ENCODE data around the gene HS6ST1. TPM values are rescaled to one million over a fixed set of nuclear protein-coding genes. Genes with fewer than 3 reads are reported as not detected.

Gene HS6ST1
- total RNA-seq, 1 donor from 2014 or later, result 14.4 TPM

DNA sequence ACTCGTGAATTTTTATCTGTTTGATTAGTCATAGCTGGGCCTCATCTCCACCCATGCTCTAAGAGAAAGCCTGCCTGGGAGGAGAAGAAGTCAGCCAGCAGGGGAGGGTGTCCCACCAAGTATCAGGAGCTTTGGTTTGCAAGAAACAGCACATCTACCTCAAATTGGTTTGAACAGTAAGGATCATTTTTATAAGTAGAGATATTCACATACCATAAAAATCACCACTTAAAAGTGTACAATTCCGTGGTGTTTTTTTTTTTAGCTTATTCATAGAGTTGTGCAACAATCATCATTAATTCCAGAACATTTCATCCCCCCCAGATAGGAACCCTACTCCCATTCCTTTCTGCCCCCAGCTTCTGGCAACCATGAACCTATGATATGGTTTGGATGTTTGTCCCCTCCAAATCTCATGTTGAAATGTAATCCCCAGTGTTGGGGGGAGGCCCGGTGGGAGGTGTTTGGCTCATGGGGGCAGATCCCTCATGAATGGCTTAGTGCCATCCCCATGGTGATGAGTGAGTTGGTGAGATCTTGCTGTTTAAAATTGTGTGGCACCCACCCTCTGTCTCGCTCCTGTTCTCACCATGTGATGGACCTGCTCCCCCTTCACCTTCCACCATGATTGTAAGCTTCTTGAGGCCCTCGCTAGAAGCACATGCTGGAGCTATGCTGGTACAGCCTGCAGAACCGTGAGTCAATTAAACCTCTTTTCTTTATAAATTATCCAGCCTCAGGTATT is 36.2 kb upstream of the HS6ST1 start:
- DNase-seq (ENCODE audit: low spot score), result no peak
- intact Hi-C loops (cut with DNase I), result no loop called here

DNA sequence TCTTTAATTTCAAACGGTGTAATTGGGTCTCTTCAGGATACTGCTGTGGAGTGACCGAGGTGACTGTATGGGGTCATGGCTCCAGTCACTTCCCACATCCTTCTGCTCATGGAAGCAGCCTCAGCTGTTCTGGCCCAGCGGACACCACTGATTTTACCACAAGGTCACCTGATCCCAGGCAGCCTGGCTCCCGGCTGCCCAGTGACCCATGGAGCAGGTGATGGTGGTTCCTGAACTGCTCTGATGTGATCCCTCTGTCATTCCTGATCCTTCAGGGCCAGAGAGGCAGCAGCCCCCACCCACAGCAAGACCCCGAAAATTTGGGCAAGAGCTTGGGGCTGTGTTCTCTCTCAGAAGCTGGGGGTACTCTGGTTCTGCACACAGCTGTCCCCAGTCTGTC is 35.5 kb upstream of the HS6ST1 start:
- no peak for DNase-seq (ENCODE audit: low spot score)
- intact Hi-C loops (cut with DNase I), result no loop called here

DNA sequence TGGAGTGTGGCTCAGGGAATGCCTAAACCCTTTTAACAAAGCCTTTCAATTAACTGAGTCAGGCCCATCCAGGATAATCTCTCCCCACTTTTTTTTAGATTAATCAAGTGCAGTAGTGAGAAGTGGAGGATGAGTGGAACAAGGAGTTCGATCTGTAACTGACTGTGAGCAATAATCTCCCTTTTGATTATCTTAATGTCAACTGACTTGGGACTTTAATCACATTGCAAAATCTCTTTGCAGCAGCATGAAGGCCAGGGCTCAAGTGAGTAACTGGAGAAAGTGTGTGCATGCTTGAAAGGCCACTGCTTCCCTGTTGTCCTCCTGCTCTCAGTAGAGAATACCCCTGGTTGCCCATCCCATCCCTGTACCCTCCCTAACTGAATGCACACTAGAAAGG is 32.1 kb upstream of the HS6ST1 start:
- intact Hi-C loops (cut with DNase I), result no loop called here
- DNase-seq (ENCODE audit: low spot score), result no peak

DNA sequence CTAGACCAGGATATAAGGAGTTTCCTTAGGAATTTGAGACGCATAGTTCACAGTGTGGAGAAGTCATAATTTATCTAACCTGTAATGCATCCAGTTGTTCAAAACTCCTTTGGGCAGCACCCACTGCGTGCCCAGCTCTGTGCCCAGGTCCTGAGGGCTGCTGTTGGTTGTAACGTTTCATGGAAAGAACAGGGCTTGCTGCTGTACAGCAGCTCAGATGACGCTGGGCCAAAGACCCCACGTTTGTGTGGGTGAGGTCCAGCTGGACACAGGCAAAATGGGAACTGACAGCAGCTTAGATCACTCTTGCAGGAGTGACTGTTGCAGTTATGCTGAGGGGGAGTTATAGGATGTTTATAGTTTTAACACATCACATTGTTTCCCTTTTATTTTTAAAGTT is 30.0 kb upstream of the HS6ST1 start:
- DNase-seq (ENCODE audit: low spot score), result no peak
- intact Hi-C loops (cut with DNase I), result loop anchor here (2.0 to 5.0 kb wide), 2 partner anchors 24 to 954 kb away; no protein-coding TSS in a partner anchor

DNA sequence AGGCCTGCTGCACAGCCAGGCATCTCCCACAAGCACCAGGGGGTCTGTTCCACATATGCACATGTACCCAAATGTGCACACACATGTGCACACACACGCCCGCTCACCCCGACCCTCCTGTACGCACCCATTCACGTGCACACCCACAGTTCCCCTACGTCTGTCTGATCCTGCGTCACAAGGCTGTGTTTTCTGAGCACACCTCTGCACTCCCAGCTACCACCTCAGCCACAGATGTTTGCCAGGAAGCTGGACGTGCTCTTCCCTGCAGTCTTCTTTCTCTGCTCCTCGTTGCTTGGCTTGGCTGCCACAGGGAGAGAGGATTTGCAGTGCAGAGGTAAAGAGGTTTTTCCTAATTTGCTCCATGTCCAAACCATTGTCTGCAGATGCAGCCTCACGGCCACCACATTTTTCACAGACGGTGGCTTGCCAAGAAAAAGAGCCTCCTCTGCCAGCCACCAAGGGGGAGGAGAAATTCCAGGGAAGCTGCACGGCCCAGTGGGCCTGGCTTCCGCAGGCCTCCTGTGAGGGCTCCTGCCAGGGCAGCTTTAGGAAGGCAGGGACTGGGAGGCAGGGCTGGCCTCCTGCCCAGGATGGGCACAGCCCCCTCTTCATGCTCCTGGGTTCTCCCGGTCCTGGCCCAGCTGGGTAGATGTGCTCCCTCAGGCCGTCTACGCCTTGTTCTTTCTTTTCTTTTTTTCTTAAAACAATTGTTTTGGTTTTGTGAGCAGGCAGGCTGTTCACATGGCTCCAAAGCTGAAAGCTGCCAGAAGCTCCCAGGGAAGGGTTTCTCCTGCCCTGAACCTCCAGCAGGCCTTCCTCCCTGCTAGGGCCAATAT is 29.3 kb upstream of the HS6ST1 start:
- intact Hi-C loops (cut with DNase I), result loop anchor here (2.0 to 5.0 kb wide), 2 partner anchors 23 to 954 kb away; no protein-coding TSS in a partner anchor
- peak; percentile 83 for DNase-seq (ENCODE audit: low spot score)

DNA sequence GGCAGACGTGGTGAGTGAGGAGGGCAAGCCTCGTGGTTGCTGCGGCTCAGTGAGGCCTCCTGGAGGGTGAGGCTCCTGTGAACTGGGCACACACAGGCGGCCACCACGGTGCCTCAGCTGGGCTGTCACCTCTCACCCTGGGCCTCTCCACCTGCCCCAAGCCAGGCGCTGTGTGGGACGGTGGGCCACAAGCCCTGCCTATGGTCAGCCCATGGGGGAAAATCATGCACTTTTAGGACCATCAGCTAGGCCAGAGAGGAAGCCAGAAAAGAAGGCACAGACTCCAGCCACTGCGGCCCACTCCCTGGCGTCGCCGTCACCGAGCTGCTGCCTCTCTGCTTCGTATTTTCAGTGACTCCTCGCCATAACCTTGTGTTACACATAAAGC is 28.5 kb upstream of the HS6ST1 start:
- DNase-seq (ENCODE audit: low spot score), result peak; percentile 66
- intact Hi-C loops (cut with DNase I), result loop anchor here (5.0 kb wide), 1 partner anchor 955 kb away; no protein-coding TSS in a partner anchor

DNA sequence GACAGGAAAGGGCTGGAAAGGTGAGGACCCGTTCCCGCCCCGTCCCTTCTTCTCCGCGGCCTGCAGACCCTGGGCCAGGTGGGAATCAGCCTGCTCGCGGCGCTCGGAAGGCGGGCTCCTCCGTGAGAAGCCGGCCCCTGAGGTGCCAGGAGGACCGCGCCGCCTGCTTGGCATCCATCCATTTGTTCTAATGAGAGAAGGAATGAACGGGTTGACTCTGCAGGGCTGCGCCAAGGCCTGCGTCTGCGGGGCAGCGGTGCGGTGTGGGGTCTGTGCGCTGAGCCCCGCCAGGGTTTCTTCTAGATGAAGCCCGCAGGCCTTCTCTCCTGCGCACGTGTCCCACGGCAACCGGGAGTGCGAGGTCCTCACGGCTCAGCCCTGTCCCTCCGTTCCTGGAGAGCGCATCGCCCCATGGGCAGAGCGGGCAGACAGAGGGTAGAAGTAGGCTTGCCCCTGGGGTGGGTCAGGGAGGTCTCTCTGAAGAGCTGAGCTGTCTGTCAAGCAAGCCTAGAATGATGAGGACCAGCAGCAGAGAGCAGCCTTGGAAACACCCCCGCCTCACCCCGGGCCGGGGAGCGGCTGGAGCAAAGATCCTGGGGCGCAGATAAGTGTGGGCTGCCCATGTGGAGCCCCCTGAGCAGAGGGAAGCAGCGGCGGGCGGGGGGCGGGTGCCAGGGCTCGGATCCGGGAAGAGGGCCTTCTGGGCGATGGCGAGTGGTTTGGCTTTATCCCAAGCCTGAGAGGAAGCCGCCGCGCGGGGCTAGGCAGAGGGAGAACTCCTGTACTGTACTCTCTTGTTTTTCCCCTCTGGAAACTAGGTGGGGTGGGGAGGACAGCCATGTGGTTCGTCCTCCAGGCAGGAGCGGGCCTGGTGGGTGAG is 27.9 kb upstream of the HS6ST1 start:
- peak; percentile 71 for DNase-seq (ENCODE audit: low spot score)
- intact Hi-C loops (cut with DNase I), result loop anchor here (5.0 kb wide), 1 partner anchor 956 kb away; no protein-coding TSS in a partner anchor

DNA sequence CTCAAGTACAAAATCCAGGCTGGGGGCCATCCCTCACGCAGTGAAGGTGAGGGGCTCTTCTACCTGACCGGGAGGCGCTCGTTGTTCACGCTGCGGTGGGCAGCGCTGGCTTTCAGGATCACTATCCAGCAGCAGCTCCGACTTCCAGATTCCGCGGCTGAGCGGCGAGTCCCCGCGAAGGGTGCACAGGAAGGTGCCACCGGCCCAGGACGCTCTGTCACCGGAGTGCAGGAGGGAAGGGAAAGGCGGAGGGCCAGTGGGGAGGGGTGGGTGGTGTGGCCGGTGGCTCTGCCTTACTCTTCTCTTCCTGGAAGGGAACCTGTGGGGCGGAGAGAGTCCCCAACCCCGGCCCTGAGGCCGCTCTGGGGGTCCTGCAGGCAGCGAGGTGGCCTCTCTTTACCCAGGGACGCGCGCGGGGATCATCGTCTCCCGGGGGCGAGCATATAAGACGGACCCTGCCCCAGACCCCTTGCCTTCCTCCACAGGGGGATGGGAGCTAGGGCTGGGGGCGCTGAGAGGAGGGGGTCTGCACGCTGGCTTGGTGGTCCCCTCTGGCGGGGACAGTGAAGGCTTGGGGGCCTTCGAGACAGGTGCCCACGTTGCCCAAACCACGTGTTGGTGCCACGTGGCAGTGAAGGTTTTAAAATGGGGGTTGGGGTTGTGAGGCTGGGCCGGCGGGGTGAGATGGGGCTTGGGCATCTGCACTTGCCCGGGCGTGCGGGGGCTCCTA is 26.9 kb upstream of the HS6ST1 start:
- peak; percentile 51 for DNase-seq (ENCODE audit: low spot score)
- intact Hi-C loops (cut with DNase I), result loop anchor here (5.0 kb wide), 1 partner anchor 957 kb away; no protein-coding TSS in a partner anchor

DNA sequence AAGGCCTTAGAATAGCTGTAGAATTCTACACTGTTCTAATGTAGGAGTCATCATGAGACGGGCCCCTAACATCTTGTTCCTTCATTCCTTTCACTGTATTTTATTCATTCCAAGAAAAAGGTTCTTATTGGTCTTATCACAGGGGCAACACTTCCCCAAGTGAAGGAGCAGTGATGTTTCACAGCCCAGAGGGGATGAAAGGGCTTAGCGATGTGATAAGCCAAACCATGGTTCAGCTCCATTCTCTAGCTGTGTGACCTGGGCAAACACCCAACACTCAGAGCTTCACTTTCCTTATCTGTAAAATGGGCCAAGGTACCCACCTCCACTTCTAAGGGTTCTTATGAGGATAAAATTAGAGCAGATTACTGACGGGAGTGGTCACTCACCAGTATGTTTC is 25.4 kb upstream of the HS6ST1 start:
- intact Hi-C loops (cut with DNase I), result no loop called here
- DNase-seq (ENCODE audit: low spot score), result no peak

DNA sequence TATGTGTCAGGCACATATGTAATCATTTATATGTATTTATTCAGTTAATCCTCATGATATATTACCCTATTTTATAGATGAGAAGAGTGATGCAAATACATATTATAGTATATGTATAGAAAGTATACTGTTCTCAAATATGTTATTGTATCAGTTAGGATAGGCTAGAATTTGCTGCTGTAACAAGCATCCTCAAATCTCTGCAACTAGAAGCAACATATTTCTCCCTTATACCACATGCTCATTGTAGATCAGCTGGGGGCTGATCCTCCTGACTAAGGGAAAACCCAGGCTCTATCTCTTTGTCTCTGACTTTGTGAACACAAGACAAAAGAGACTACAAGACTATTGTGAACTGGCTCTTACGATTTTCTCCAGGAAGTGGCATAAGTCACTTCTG is 24.8 kb upstream of the HS6ST1 start:
- intact Hi-C loops (cut with DNase I), result no loop called here
- DNase-seq (ENCODE audit: low spot score), result no peak

DNA sequence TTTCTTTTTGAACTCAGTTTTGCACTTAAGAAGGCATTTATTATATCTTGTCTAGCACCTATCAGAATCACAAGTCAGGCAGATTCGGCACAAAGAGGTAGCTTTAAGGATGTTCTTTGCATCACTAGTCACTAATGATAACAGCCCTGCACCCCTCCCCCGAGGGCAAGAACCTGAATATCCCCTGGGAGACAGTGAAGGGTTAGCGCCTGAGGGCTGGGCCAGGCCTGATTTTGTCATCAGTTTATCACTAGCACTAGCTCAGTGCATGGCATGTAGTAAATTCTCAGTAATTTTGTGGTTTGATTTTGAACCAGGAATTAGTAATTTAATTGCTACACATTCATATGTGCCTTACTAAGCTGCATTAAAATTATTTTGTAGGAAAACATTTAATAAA is 23.9 kb upstream of the HS6ST1 start:
- intact Hi-C loops (cut with DNase I), result no loop called here
- no peak for DNase-seq (ENCODE audit: low spot score)

DNA sequence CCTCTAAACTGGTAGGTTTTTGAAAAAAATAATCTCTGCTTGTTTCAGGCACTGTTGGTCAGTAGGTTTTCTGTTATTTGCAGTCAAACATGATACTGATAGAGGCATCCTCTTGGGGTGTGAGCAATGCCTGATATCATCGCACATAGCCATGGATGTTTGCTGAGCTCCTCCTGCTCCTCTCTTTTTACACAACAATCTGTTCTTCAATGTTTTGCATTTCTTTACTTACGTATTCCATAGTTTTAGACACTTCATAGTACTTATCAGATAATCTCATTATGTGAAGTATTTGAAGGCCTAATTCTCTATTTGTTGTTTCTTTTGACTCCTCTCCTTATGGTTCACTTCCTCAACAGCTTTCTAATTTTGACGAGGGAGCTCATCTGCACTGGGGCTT is 23.0 kb upstream of the HS6ST1 start:
- no peak for DNase-seq (ENCODE audit: low spot score)
- intact Hi-C loops (cut with DNase I), result no loop called here

DNA sequence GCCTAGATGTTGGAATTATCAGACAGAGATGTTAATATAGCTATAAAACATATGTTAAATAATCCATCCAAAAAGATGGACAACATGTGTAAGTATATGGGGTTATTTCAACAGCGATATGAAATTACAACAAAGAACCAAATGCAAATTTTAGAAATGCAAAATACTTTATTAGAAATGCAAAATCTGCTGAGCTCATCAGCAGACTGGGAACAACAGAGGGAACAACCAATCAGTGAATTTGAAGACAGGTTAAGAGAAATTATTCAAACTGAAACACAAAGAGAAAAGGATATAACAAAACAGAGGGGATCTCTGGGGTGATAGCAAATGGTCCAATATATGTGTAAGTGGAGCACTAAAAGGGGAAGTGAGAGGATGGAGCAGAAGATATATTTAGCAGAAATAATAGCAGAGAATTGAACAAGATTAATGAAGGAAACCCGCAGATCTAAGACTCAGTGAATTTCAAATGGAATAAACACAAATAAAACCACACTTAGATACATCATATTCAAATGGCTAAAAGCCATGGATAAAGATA is 13.5 kb upstream of the HS6ST1 start:
- intact Hi-C loops (cut with DNase I), result no loop called here
- no peak for DNase-seq (ENCODE audit: low spot score)

DNA sequence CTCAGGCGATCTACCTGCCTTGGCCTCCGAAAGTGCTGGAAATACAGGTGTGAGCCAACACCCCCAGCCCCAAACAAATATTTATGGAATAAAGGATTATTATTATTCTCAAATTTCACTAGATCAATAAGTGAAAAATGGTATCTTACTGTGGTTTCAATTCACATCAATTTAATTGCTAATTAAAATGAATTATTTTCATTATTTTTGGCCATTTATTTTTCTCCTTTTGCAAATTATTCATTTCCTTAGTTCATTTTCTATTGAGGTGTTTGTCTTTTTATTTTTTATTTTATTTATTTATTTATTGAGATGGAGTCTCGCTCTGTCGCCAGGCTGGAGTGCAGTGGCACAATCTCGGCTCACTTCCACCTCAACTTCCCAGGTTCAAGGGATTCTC is 11.9 kb upstream of the HS6ST1 start:
- DNase-seq (ENCODE audit: low spot score), result no peak
- intact Hi-C loops (cut with DNase I), result no loop called here

DNA sequence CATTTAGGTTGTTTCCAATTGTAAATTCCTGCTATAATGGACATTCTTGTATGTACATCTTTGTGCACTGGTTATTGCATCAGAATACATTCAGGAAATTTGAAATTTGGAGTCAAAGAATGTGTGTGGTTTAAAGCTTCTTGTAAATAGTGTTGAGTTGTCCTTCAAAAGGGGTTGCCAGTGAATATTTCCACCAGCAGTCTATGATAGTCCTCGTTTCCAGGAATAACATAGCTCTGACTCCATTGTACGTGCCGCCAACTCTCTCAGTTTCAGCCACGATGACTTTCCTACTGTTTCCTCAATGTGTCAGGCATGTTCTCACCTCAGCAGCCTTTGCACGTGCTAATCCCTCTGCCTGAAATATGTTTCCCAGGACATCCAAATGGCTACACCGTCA is 10.9 kb upstream of the HS6ST1 start:
- intact Hi-C loops (cut with DNase I), result loop anchor here (2.0 to 10.0 kb wide), 6 partner anchors 135 to 1595 kb away; no protein-coding TSS in a partner anchor
- DNase-seq (ENCODE audit: low spot score), result no peak

DNA sequence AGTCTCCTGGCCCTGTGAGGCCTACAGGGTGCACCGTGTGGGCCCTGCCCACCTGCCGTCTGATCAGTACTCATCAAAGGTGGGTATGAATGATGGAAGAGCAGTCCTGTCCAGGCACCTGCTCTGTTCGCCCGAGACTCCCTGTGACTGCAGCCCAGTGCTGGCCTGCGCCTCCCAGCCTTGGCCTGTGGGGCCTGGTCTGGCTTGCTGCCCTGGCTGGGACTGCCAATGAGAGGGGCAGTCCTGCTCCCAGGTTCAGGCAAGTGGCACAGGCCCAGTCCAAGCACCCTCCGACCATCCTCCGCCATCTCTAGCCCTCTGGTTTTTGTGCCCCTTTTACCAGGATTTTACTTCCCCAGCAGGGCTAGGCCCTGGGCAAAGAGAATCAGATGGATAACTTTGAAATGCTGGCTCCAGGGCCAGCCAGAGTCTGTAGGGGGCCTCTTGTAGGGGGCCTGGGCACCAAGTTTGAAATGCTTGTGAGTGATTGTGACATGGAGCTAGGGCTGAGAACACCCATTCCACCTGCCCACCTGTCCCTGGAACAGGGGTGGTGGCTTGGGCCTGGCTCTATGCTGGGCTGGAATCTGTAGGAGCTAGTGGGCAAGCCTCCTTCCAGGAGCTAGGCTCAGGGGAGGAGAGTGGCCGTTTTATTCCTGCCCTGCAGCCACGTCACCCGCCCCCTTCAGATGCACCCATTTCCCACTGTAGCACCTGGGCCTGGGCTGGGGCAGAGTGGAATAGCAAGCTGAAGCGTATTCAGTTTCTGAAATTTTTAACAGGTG is 8.7 kb upstream of the HS6ST1 start:
- intact Hi-C loops (cut with DNase I), result loop anchor here (10.0 kb wide), 5 partner anchors 137 to 1597 kb away; no protein-coding TSS in a partner anchor
- DNase-seq (ENCODE audit: low spot score), result peak; percentile 70

DNA sequence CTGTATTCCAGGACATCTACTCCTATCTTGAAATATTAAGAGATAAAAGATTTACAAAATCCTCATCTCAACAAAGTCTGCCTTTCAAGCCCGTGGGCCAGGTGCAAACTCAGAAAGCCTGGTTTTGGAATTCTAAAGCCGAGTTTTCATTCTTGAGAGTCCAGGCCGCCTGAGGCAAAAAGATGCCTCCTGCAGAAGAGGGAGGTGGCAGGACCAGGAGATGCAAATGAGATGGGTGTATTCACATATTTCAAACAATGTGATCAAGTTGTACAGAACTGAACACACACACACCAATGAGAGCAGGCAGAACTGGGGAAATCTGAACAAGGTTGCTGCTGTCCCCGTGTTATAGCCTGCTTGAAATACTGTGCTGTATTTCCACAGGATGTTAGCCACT is 7.7 kb upstream of the HS6ST1 start:
- DNase-seq (ENCODE audit: low spot score), result no peak
- intact Hi-C loops (cut with DNase I), result loop anchor here (10.0 kb wide), 5 partner anchors 138 to 1598 kb away; no protein-coding TSS in a partner anchor

Data from cardiac septum (tissue), 1 donor.